Measurements from ENCODE around the gene JAKMIP1. TPM values are rescaled to one million over a fixed set of nuclear protein-coding genes. Genes with fewer than 3 reads are reported as not detected.

The JAKMIP1 gene
- total RNA-seq, 4 donors from 2014 or later, result 0.39 to 4.5 (median 1.9) TPM; not detected in 1

DNA sequence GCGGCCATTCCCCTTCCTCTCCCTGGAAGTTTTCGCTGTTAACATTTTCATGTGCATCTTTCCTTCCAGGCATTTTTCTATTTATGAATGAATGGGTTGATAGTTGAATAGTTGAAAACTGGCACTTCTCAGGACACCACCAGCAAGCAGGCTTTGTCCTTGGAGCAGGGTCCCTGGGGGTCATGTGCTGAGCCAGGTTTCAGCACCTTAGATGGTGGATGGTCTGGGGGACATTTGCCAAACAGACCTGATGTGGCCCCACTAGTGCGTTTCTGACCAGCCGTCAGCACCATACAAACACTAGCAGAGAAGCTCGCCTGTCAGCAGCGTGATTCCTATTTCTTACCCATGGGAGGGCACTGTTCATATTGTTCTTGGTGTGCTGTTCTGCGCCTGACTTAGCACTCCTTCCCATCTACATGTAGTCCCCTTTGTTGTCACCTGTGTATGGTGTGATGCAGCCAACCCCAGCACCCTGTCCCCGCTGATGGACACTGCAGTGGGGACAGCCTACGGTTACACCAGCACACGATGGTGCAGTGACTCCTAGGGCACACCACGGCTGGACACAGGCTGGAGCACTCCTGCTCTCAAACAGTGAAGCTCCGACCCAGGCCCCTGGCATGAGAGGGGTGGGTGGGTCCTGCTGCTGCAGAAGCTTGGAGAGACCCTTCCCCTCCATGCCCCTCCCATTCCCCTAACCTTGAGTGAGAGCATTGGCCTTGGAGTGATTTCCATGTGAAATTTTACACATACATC lies 42.1 kb upstream of the JAKMIP1 start:
- H3K27ac ChIP-seq, result no peak overlapping the region
- H3K36me3 ChIP-seq, result no peaks in the 10 kb centered on the region
- H3K27me3 ChIP-seq, result peaks cover 77% of the 10 kb centered on the region
- 83 to 100% methylated on average over 2 to 6 of the region's 12 CpGs for WGBS, 2 donors (ENCODE audit: low coverage in 1 of 2)
- TF ChIP-seq POLR2AphosphoS5 (IDR thresholded peaks at IDR 0.05), result no peak
- TF ChIP-seq EP300 (IDR thresholded peaks at IDR 0.05), result no peak
- TF ChIP-seq POLR2A (IDR thresholded peaks at IDR 0.05), result no peak
- TF ChIP-seq, protein P1, sequence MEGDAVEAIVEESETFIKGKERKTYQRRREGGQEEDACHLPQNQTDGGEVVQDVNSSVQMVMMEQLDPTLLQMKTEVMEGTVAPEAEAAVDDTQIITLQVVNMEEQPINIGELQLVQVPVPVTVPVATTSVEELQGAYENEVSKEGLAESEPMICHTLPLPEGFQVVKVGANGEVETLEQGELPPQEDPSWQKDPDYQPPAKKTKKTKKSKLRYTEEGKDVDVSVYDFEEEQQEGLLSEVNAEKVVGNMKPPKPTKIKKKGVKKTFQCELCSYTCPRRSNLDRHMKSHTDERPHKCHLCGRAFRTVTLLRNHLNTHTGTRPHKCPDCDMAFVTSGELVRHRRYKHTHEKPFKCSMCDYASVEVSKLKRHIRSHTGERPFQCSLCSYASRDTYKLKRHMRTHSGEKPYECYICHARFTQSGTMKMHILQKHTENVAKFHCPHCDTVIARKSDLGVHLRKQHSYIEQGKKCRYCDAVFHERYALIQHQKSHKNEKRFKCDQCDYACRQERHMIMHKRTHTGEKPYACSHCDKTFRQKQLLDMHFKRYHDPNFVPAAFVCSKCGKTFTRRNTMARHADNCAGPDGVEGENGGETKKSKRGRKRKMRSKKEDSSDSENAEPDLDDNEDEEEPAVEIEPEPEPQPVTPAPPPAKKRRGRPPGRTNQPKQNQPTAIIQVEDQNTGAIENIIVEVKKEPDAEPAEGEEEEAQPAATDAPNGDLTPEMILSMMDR (IDR thresholded peaks at IDR 0.05), result no peak
- peaks cover 0 to 9% (median 0%) of the 10 kb centered on the region in 3 donors for H3K4me1 ChIP-seq
- ATAC-seq, result no peak
- H3K9me3 ChIP-seq, result peaks cover 0 to 23% (median 0%) of the 10 kb centered on the region in 3 donors
- no peak overlapping the region for H3K4me3 ChIP-seq

DNA sequence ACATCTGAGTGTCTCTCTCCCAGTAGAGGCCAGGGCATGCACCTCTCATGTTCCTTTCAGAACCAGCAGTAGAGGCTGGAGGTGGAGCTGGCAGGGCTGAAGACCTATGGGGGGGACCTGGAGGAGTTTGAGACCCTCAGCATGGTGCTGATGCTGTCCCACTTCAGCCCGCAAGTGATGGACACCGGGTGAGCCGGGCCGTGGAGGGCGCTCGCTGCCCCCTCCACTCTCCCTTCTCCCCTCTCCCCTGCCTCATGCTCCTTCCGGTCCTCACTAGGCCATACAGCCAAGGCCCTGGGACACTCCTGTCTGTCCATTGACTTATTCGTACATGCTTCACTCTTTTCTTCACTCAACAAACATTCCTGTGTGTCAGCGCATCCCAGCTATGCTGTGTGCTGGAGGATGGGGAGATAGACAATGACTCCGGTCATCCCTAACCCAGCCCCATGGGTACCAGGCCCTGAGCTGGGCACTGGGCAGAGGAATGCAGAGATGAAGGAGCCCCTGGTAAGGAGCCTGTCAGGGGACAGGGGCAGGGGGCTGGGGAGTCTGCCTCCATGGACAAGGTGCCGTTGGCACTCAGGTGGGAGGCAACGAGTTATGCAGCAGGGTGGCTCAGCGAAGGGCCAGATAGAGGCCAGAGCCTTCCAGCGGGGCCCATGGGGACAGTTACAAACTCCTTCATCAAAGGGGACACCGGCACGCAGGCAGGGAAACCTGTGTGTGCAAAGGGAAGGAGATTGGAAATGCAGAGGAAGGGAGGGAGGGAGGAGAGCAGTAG lies 40.9 kb upstream of the JAKMIP1 start:
- peaks cover 0 to 9% (median 0%) of the 10 kb centered on the region in 3 donors for H3K4me1 ChIP-seq
- H3K27ac ChIP-seq, result no peak overlapping the region
- H3K27me3 ChIP-seq, result peaks cover 74% of the 10 kb centered on the region
- no peak overlapping the region for H3K4me3 ChIP-seq
- 80 to 85% methylated on average over 3 to 13 of the region's 16 CpGs for WGBS, 2 donors (ENCODE audit: low coverage in 1 of 2)
- ATAC-seq, result no peak
- TF ChIP-seq, protein P1 (IDR thresholded peaks at IDR 0.05), result no peak
- TF ChIP-seq EP300 (IDR thresholded peaks at IDR 0.05) (no peak), POLR2A (IDR thresholded peaks at IDR 0.05) (no peak)
- peaks cover 0 to 23% (median 0%) of the 10 kb centered on the region in 3 donors for H3K9me3 ChIP-seq
- no peaks in the 10 kb centered on the region for H3K36me3 ChIP-seq

DNA sequence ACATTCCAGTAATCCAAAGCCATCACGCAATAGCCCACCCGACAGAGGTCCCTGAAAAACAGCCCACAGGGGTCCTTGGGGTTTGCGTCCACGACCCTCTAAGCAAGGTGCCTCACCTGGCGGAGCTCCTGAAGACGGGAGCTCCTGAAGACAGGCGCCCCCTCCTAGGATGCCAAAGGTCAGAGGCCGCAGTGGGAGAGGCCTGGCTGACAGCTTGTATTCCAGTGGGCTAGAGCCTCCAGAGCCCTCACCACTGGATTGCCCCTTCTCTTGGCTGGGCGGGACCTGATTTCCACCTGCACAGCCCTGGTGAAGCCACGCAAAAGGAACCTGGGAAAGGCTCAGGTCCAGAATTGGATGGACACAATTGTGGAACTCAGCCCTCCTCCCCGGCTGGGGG lies 39.6 kb upstream of the JAKMIP1 start:
- no peak for ATAC-seq
- peaks cover 61% of the 10 kb centered on the region for H3K27me3 ChIP-seq
- H3K4me1 ChIP-seq, result no peaks in the 10 kb centered on the region
- no peak overlapping the region for H3K4me3 ChIP-seq
- H3K27ac ChIP-seq, result no peak overlapping the region
- TF ChIP-seq EP300 (IDR thresholded peaks at IDR 0.05) (no peak), POLR2AphosphoS5 (IDR thresholded peaks at IDR 0.05) (no peak), POLR2A (IDR thresholded peaks at IDR 0.05) (no peak)
- TF ChIP-seq, protein P1 (IDR thresholded peaks at IDR 0.05), result no peak
- no peaks in the 10 kb centered on the region for H3K36me3 ChIP-seq
- WGBS, 2 donors (ENCODE audit: low coverage in 1 of 2), result 100% methylated on average over 2 of the region's 11 CpGs; no CpG with 5 or more reads in 1 of the 2 donors
- H3K9me3 ChIP-seq, result peaks cover 0 to 15% (median 0%) of the 10 kb centered on the region in 3 donors

DNA sequence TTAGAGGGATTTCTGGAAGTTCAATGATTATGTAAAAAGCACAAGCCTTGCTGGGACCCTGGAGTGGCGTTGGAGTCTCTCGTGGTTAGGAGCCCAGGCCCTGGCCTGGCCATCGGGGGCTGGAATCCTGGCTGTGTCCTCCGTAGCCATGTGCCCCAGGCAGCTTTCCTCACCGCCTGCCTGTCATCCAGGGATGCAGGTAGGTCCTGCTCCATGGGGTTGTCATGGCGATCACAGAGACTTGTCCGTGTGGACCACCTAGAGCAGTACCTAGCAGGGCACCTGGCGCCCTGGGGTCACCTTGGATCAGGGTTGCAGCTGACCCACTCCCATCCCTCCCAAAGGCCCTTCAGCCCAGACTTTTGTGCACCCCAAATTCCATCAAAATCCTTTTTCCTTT lies 39.1 kb upstream of the JAKMIP1 start:
- Histone ChIP-seq H3K36me3 (no peaks in the 10 kb centered on the region), H3K9me3 (peaks cover 0 to 11% (median 0%) of the 10 kb centered on the region in 3 donors), H3K27ac (no peak overlapping the region), H3K27me3 (peaks cover 57% of the 10 kb centered on the region), H3K4me3 (no peak overlapping the region), H3K4me1 (no peaks in the 10 kb centered on the region)
- ATAC-seq, result no peak
- TF ChIP-seq POLR2A (IDR thresholded peaks at IDR 0.05), result no peak
- no peak for TF ChIP-seq EP300 (IDR thresholded peaks at IDR 0.05)
- no peak for TF ChIP-seq POLR2AphosphoS5 (IDR thresholded peaks at IDR 0.05)
- TF ChIP-seq, protein P1 (IDR thresholded peaks at IDR 0.05), result no peak
- 85% methylated on average over 4 of the region's 8 CpGs; no CpG with 5 or more reads in 1 of the 2 donors for WGBS, 2 donors (ENCODE audit: low coverage in 1 of 2)
